ENCODE results near the gene LILRB3. TPM values are rescaled to one million over a fixed set of nuclear protein-coding genes. Genes with fewer than 3 reads are reported as not detected.
A peak's percentile ranks its signal among the peaks of the same experiment; 100 is the strongest.

Gene LILRB3
- total and polyA plus RNA-seq, 2 experiments from 2014 or later = not detected

DNA sequence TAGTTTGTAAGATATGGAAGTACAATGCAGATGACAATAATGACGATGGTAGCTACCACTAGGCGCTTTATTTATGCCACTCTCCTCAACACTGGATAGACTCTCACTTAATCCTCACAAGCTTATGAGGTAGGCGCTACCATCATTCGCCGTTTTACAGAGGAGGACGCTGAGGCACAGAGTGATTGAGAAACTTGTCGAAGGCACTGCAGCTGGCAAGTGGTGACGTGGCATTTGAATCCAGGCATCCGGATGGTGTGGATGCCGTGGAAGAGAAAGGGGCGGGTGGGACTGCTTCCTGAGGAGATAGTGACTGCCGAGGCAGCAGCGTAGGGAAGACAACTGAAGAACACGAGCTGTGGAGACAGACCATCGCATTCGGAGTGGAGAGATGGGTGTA is 23.4 kb downstream of the LILRB3 start:
- H3K9me3 Mint-ChIP-seq = peaks cover 4% of the 10 kb centered on the region
- H3K4me1 Mint-ChIP-seq = peaks cover 25% of the 10 kb centered on the region
- peaks cover 39% of the 10 kb centered on the region for H3F3A ChIP-seq (replicated peaks; ENCODE audit: low read depth)
- H3K4me3 Mint-ChIP-seq = peak overlapping the region; percentile 70
- H3K36me3 Mint-ChIP-seq (ENCODE audit: low read depth) = peaks cover 54% of the 10 kb centered on the region
- no peaks in the 10 kb centered on the region for H3K9me2 ChIP-seq (ENCODE audit: insufficient read depth)
- H3K79me2 ChIP-seq (replicated peaks; ENCODE audit: insufficient read depth) = peaks cover 40% of the 10 kb centered on the region
- no peak overlapping the region; the same call in 1 of the 2 replicates for H3K4me2 ChIP-seq
- no peak overlapping the region for H3K27ac ChIP-seq (ENCODE audit: low read depth)
- H4K20me1 ChIP-seq (replicated peaks; ENCODE audit: insufficient read depth) = peaks cover 38% of the 10 kb centered on the region
- H3K4me1 ChIP-seq (ENCODE audit: insufficient read depth) = peaks cover 28% of the 10 kb centered on the region
- no peak overlapping the region for H3K4me3 ChIP-seq
- H3K27me3 Mint-ChIP-seq (ENCODE audit: insufficient read depth, low read depth, poor library complexity) = peaks cover 33% of the 10 kb centered on the region
- ATAC-seq (no peak), DNase-seq (ENCODE audit: low spot score) (no peak)
- no peak overlapping the region for H2AFZ ChIP-seq
- H3K36me3 ChIP-seq (ENCODE audit: insufficient read depth) = peaks cover 40% of the 10 kb centered on the region
- H3K27me3 ChIP-seq (ENCODE audit: insufficient read depth) = no peaks in the 10 kb centered on the region
- no peak for TF ChIP-seq CREB1 (CRISPR knock-in tag; IDR thresholded peaks at IDR 0.05; ENCODE audit: low read depth)
- TF ChIP-seq EZH2 (IDR thresholded peaks at IDR 0.05; ENCODE audit: low read depth, unreplicated experiment) = no peak
- no peak for TF ChIP-seq ZNF114 (CRISPR knock-in tag; IDR thresholded peaks at IDR 0.05)
- TF ChIP-seq STAT1 (IDR thresholded peaks at IDR 0.05; ENCODE audit: unreplicated experiment) = no peak
- TF ChIP-seq, protein P1, sequence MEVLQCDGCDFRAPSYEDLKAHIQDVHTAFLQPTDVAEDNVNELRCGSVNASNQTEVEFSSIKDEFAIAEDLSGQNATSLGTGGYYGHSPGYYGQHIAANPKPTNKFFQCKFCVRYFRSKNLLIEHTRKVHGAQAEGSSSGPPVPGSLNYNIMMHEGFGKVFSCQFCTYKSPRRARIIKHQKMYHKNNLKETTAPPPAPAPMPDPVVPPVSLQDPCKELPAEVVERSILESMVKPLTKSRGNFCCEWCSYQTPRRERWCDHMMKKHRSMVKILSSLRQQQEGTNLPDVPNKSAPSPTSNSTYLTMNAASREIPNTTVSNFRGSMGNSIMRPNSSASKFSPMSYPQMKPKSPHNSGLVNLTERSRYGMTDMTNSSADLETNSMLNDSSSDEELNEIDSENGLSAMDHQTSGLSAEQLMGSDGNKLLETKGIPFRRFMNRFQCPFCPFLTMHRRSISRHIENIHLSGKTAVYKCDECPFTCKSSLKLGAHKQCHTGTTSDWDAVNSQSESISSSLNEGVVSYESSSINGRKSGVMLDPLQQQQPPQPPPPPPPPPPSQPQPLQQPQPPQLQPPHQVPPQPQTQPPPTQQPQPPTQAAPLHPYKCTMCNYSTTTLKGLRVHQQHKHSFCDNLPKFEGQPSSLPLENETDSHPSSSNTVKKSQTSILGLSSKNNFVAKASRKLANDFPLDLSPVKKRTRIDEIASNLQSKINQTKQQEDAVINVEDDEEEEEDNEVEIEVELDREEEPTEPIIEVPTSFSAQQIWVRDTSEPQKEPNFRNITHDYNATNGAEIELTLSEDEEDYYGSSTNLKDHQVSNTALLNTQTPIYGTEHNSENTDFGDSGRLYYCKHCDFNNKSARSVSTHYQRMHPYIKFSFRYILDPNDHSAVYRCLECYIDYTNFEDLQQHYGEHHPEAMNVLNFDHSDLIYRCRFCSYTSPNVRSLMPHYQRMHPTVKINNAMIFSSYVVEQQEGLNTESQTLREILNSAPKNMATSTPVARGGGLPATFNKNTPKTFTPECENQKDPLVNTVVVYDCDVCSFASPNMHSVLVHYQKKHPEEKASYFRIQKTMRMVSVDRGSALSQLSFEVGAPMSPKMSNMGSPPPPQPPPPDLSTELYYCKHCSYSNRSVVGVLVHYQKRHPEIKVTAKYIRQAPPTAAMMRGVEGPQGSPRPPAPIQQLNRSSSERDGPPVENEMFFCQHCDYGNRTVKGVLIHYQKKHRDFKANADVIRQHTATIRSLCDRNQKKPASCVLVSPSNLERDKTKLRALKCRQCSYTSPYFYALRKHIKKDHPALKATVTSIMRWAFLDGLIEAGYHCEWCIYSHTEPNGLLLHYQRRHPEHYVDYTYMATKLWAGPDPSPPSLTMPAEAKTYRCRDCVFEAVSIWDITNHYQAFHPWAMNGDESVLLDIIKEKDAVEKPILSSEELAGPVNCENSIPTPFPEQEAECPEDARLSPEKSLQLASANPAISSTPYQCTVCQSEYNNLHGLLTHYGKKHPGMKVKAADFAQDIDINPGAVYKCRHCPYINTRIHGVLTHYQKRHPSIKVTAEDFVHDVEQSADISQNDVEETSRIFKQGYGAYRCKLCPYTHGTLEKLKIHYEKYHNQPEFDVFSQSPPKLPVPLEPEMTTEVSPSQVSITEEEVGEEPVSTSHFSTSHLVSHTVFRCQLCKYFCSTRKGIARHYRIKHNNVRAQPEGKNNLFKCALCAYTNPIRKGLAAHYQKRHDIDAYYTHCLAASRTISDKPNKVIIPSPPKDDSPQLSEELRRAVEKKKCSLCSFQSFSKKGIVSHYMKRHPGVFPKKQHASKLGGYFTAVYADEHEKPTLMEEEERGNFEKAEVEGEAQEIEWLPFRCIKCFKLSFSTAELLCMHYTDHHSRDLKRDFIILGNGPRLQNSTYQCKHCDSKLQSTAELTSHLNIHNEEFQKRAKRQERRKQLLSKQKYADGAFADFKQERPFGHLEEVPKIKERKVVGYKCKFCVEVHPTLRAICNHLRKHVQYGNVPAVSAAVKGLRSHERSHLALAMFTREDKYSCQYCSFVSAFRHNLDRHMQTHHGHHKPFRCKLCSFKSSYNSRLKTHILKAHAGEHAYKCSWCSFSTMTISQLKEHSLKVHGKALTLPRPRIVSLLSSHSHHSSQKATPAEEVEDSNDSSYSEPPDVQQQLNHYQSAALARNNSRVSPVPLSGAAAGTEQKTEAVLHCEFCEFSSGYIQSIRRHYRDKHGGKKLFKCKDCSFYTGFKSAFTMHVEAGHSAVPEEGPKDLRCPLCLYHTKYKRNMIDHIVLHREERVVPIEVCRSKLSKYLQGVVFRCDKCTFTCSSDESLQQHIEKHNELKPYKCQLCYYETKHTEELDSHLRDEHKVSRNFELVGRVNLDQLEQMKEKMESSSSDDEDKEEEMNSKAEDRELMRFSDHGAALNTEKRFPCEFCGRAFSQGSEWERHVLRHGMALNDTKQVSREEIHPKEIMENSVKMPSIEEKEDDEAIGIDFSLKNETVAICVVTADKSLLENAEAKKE (CRISPR knock-in tag; IDR thresholded peaks at IDR 0.05) = no peak
- TF ChIP-seq NANOG (IDR thresholded peaks at IDR 0.05; ENCODE audit: borderline replicate concordance) = no peak
- no peak for TF ChIP-seq JUNB (IDR thresholded peaks at IDR 0.05; ENCODE audit: unreplicated experiment)
- TF ChIP-seq REST (IDR thresholded peaks at IDR 0.05; ENCODE audit: unreplicated experiment) = no peak
- TF ChIP-seq ZNF331 (CRISPR knock-in tag; IDR thresholded peaks at IDR 0.05; ENCODE audit: low read depth) = no peak
- no peak for TF ChIP-seq ETS1 (IDR thresholded peaks at IDR 0.05)
- TF ChIP-seq EZH2phosphoT487 (IDR thresholded peaks at IDR 0.05; ENCODE audit: unreplicated experiment) = no peak
- no peak for TF ChIP-seq CTCF (conservative IDR thresholded peaks at IDR 0.05; ENCODE audit: low read depth in 2 of 2)
- no peak for TF ChIP-seq POLR2AphosphoS5 (IDR thresholded peaks at IDR 0.05; ENCODE audit: low read depth)
- H3K27ac Mint-ChIP-seq = peak overlapping the region; percentile 95

Measured in GM23338 (cell line).